KMS-11 (cell line): ENCODE results near the gene BICRA.

Experiments
- H2AFZ ChIP-seq: fragments of 200-600 bp; sonication (generic); 2 replicates; pipeline ENCODE4 v1.6.1; 2016; ENCODE audit warnings: antibody characterized with exemption, mixed run types, low read depth
- H3K27ac ChIP-seq: fragments of 200-600 bp; sonication (generic); 2 replicates; pipeline ENCODE4 v1.6.1; 2016; ENCODE audit warnings: mild to moderate bottlenecking, mixed run types
- H3K27me3 ChIP-seq: fragments of 200-600 bp; sonication (generic); 2 replicates; pipeline ENCODE4 v1.6.1; 2017; ENCODE audit warnings: mild to moderate bottlenecking, low read depth, mixed run types, moderate library complexity; ENCODE audit not compliant: insufficient read depth
- H3K36me3 ChIP-seq: fragments of 200-600 bp; sonication (generic); 2 replicates; pipeline ENCODE4 v1.6.1; 2017; ENCODE audit warnings: mild to moderate bottlenecking, mixed run types; ENCODE audit not compliant: insufficient read depth
- H3K4me1 ChIP-seq: fragments of 200-600 bp; sonication (generic); 2 replicates; pipeline ENCODE4 v1.6.1; 2016; ENCODE audit warnings: mild to moderate bottlenecking, low read depth, mixed run types; ENCODE audit not compliant: poor library complexity, severe bottlenecking
- H3K4me2 ChIP-seq: fragments of 200-600 bp; sonication (generic); 2 replicates; pipeline ENCODE4 v1.7.0; 2016; ENCODE audit warnings: mild to moderate bottlenecking, mixed run types
- H3K4me3 ChIP-seq: fragments of 200-600 bp; sonication (generic); IDR thresholded peaks from 2 replicates; pipeline ENCODE4 v1.6.1; 2017; ENCODE audit warnings: low read depth, low read length, mixed read lengths; ENCODE audit not compliant: insufficient read depth
- H3K79me2 ChIP-seq: fragments of 200-600 bp; sonication (generic); 2 replicates; pipeline ENCODE4 v1.6.1; 2016; ENCODE audit warnings: low read depth, mixed run types; ENCODE audit not compliant: insufficient read depth
- H3K9ac ChIP-seq: fragments of 200-600 bp; sonication (generic); 2 replicates; pipeline ENCODE4 v1.6.1; 2016; ENCODE audit warnings: mild to moderate bottlenecking, mixed run types
- H4K20me1 ChIP-seq: fragments of 200-600 bp; sonication (generic); 2 replicates; pipeline ENCODE4 v1.6.1; 2016; ENCODE audit warnings: mild to moderate bottlenecking, mixed run types; ENCODE audit not compliant: insufficient read depth
- CTCF ChIP-seq: fragments of 200-600 bp; sonication (generic); conservative IDR thresholded peaks from 2 replicates; pipeline ENCODE4 v1.6.1; 2017; ENCODE audit warnings: low read depth, mild to moderate bottlenecking, antibody characterized with exemption, low read length, moderate library complexity, mixed read lengths

Gene BICRA

DNA sequence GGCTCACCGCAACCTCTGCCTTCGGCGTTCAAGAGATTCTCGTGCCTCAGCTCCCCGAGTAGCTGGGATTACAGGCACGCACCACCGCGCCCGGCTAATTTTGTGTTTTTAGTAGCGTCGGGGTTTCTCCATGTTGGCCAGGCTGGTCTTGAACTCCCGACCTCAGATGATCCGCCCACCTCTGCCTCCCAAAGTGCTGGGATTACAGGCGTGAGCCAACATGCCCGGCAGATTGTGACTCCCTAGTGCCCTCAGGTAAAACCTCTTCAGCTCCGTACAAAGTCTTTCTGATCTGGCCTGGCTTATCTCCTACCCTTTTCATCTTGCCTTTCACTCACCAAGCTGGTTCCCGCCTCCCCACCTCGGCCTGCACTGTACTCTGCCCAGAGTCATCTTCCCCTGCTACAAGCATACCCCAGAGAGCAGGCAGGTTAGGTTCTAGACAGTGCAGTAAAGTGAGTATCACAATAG lies 15.0 kb downstream of the BICRA start:
- TF ChIP-seq CTCF = no peak
- no peaks in the 10 kb centered on the region for H3K27me3 ChIP-seq
- no peak overlapping the region for H3K4me2 ChIP-seq
- no peak overlapping the region for H2AFZ ChIP-seq
- H3K4me3 ChIP-seq = no peak overlapping the region
- peaks cover 39% of the 10 kb centered on the region; the same call in 1 of the 2 replicates for H3K79me2 ChIP-seq
- no peak overlapping the region for H3K9ac ChIP-seq
- no peak overlapping the region for H3K27ac ChIP-seq
- H3K36me3 ChIP-seq = no peaks in the 10 kb centered on the region
- H3K4me1 ChIP-seq = no peaks in the 10 kb centered on the region
- no peaks in the 10 kb centered on the region for H4K20me1 ChIP-seq

DNA sequence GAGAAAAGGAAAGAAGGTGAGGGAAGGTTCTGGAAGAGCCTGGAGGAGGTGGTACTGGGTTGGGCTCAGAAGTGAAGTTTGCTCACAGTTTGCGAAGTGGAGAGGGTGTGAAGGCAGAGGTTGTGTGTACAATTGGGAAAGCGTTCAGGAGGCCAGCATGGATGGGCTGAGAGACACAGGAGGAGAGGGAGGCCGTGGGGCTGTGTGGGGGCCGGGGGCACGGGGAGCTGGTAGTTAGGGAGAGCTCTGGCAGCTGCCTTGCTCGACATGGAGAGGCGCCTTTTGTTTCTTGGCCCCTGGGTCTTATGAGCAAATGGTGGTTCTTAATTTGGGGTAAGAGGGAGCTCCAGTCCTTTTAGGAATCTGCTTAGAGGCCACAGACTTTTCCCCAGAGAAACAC lies 16.7 kb downstream of the BICRA start:
- Histone ChIP-seq H3K36me3 (no peaks in the 10 kb centered on the region), H4K20me1 (no peaks in the 10 kb centered on the region), H2AFZ (no peak overlapping the region), H3K79me2 (peaks cover 39% of the 10 kb centered on the region; the same call in 1 of the 2 replicates), H3K9ac (no peak overlapping the region), H3K27me3 (no peaks in the 10 kb centered on the region), H3K4me3 (no peak overlapping the region), H3K27ac (no peak overlapping the region), H3K4me1 (no peaks in the 10 kb centered on the region), H3K4me2 (no peak overlapping the region)
- no peak for TF ChIP-seq CTCF

DNA sequence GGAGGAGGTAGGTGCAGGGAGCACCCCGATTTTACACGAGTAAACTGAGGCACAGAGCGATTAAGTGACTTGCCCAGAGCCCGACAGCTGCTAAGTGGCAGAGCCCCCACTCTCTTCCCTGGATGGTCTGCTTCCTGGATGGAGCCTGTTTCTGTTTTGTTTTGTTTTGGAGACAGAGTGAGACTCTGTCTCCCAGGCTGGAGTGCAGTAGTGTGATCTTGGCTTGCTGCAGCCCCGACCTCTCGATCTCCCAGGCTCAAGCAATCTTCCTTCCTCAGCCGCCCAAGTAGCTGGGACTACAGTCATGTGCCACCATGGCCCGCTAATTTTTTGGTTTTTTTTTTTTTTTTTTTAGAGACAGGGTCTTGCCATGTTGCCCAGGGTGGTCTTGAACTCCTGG lies 17.3 kb downstream of the BICRA start:
- Histone ChIP-seq H3K4me2 (no peak overlapping the region), H3K36me3 (no peaks in the 10 kb centered on the region), H3K27ac (no peak overlapping the region), H3K4me3 (no peak overlapping the region), H3K9ac (no peak overlapping the region), H3K27me3 (no peaks in the 10 kb centered on the region), H4K20me1 (no peaks in the 10 kb centered on the region), H3K79me2 (peaks cover 37% of the 10 kb centered on the region; the same call in 1 of the 2 replicates), H2AFZ (no peak overlapping the region), H3K4me1 (no peaks in the 10 kb centered on the region)
- no peak for TF ChIP-seq CTCF

DNA sequence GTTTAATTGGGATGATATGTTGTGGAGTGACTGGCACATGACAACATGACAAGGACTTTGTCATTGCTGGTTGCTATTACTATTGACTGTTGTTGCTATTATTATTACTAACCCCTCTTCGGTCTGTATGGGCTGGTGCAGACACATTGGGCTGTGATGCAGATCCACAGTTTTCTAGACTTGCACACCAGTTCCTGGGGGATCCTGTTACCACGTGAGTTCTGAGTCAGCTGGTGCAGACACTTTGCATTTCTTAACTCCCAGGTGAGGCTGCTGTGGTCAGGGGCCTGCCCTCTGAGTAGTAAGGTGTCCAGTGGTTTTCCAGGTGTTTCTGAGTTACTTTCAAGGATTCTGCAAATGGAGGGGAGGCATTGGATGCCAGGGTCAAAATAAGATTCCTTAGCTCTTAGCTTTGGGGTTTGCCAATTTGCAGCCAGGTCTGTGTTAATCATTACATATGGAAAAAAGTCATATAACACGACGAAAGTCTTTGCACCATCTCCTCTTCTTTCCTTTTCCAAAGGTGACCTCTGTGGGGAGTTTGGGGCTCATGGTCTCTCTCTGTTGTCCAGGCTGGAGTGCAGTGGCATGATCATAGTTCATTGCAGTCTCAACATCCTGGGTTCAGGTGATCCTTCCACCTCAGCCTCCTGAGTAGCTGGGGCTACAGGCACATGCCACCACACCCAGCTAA lies 19.3 kb downstream of the BICRA start:
- H3K27me3 ChIP-seq = no peaks in the 10 kb centered on the region
- no peak overlapping the region for H3K4me2 ChIP-seq
- no peaks in the 10 kb centered on the region for H3K4me1 ChIP-seq
- no peaks in the 10 kb centered on the region for H4K20me1 ChIP-seq
- no peaks in the 10 kb centered on the region for H3K36me3 ChIP-seq
- no peak for TF ChIP-seq CTCF
- H3K9ac ChIP-seq = no peak overlapping the region
- H3K27ac ChIP-seq = no peak overlapping the region
- H3K79me2 ChIP-seq = peaks cover 35% of the 10 kb centered on the region; the same call in 1 of the 2 replicates
- no peak overlapping the region for H3K4me3 ChIP-seq
- H2AFZ ChIP-seq = no peak overlapping the region
